WTC11 (cell line): ENCODE measurements around the gene SPATA32. TPM values are rescaled to one million over a fixed set of nuclear protein-coding genes. Genes with fewer than 3 reads are reported as not detected.

Source experiments
- ATAC-seq: fragments of 200-7000 bp; cut with Tn5 transposase; 2 replicates; pipeline ENCODE4 v1.10.0; 2021; ENCODE audit warnings: mild to moderate bottlenecking, moderate library complexity
- CTCF ChIA-PET: fragments of 300-600 bp; sonication (Branson Sonifier 250); formaldehyde crosslinking; loops from one replicate; lab custom pipeline; 2021; ENCODE audit warnings: antibody characterized with exemption; lab: Charles Lee
- POLR2A ChIA-PET: fragments of 350-600 bp; sonication (Branson Sonifier 250); formaldehyde crosslinking; loops from one replicate; lab custom pipeline; 2021; ENCODE audit warnings: antibody characterized with exemption; lab: Charles Lee
- DNase-seq: peaks from one replicate; pipeline ENCODE4 v3.0.0; 2021; ENCODE audit warnings: low spot score
- H3K27ac Mint-ChIP-seq: 2 replicates; pipeline ENCODE4 v1.8.0; 2021; ENCODE audit warnings: mixed read lengths
- H3K27me3 Mint-ChIP-seq: 2 replicates; pipeline ENCODE4 v1.8.0; 2021; ENCODE audit warnings: low read depth, mild to moderate bottlenecking, moderate library complexity, mixed read lengths
- H3K36me3 Mint-ChIP-seq: 2 replicates; pipeline ENCODE4 v1.8.0; 2021; ENCODE audit warnings: mixed read lengths
- H3K4me1 Mint-ChIP-seq: 2 replicates; pipeline ENCODE4 v1.8.0; 2022; ENCODE audit warnings: mixed read lengths
- H3K4me3 Mint-ChIP-seq: 2 replicates; pipeline ENCODE4 v1.8.0; 2021; ENCODE audit warnings: mild to moderate bottlenecking, moderate library complexity, mixed read lengths
- H3K9me3 Mint-ChIP-seq: 2 replicates; pipeline ENCODE4 v1.8.0; 2021; ENCODE audit warnings: mixed read lengths
- FOXK1 ChIP-seq: sonication (generic); formaldehyde crosslinking; IDR thresholded peaks from 2 replicates; pipeline ENCODE4 v1.8.0; 2022; ENCODE audit warnings: mild to moderate bottlenecking, moderate library complexity, missing genetic modification reagents
- GTF2I ChIP-seq: fragments of 250-450 bp; sonication (Bioruptor Pico); conservative IDR thresholded peaks from 2 replicates; pipeline ENCODE4 v1.4.0; 2021; ENCODE audit warnings: mild to moderate bottlenecking
- HMGA2 ChIP-seq: fragments of 250-450 bp; sonication (Bioruptor Pico); IDR thresholded peaks from 2 replicates; pipeline ENCODE4 v1.4.0; 2021; ENCODE audit warnings: mild to moderate bottlenecking, moderate library complexity
- MYBL2 ChIP-seq: sonication (generic); formaldehyde crosslinking; IDR thresholded peaks from 2 replicates; pipeline ENCODE4 v1.8.1; 2023; ENCODE audit warnings: mild to moderate bottlenecking, moderate library complexity, missing genetic modification reagents
- PRRX2 ChIP-seq: fragments of 250-450 bp; sonication (Bioruptor Pico); IDR thresholded peaks from 2 replicates; pipeline ENCODE4 v1.8.0; 2021; ENCODE audit warnings: mild to moderate bottlenecking
- RORB ChIP-seq: fragments of 250-450 bp; sonication (Bioruptor Pico); IDR thresholded peaks from 2 replicates; pipeline ENCODE4 v1.9.0; 2021; ENCODE audit warnings: mild to moderate bottlenecking
- SMAD4 ChIP-seq: sonication (generic); formaldehyde crosslinking; IDR thresholded peaks from 2 replicates; pipeline ENCODE4 v1.8.0; 2022; ENCODE audit warnings: mild to moderate bottlenecking, missing genetic modification reagents
- TCF7 ChIP-seq: sonication (generic); formaldehyde crosslinking; IDR thresholded peaks from 2 replicates; pipeline ENCODE4 v1.8.0; 2022; ENCODE audit warnings: mild to moderate bottlenecking, low read depth, missing genetic modification reagents, moderate library complexity
- TP53 ChIP-seq: sonication (generic); formaldehyde crosslinking; IDR thresholded peaks from 2 replicates; pipeline ENCODE4 v1.8.1; 2023; ENCODE audit warnings: mild to moderate bottlenecking, missing genetic modification reagents
- ZBTB21 ChIP-seq: sonication (generic); formaldehyde crosslinking; IDR thresholded peaks from 2 replicates; pipeline ENCODE4 v1.8.1; 2023; ENCODE audit warnings: mild to moderate bottlenecking, missing genetic modification reagents, borderline replicate concordance
- ZNF121 ChIP-seq: sonication (generic); formaldehyde crosslinking; IDR thresholded peaks from 2 replicates; pipeline ENCODE4 v1.8.0; 2023; ENCODE audit warnings: missing genetic modification reagents
- ZNF317 ChIP-seq: sonication (generic); formaldehyde crosslinking; IDR thresholded peaks from 2 replicates; pipeline ENCODE4 v1.8.1; 2023; ENCODE audit warnings: low read depth, mild to moderate bottlenecking, moderate library complexity, missing genetic modification reagents, borderline replicate concordance
- ZNF423 ChIP-seq: fragments of 250-450 bp; sonication (Bioruptor Pico); IDR thresholded peaks from 2 replicates; pipeline ENCODE4 v2.1.2; 2022; ENCODE audit warnings: mild to moderate bottlenecking, moderate library complexity
- total RNA-seq: library from RNA; stranded (reverse); gene quantifications from 3 replicates; pipeline ENCODE4 v1.2.3, GENCODE V29; 2021
- TF ChIP-seq, protein P1 (sequence below): sonication (generic); formaldehyde crosslinking; conservative IDR thresholded peaks from 2 replicates; pipeline ENCODE4 v1.8.1; 2023; ENCODE audit warnings: mild to moderate bottlenecking, low read depth, missing genetic modification reagents, moderate library complexity
- TF ChIP-seq, protein P2 (sequence below): sonication (generic); formaldehyde crosslinking; IDR thresholded peaks from 2 replicates; pipeline ENCODE4 v1.8.1; 2022; ENCODE audit warnings: mild to moderate bottlenecking, missing genetic modification reagents, moderate library complexity, borderline replicate concordance
- TF ChIP-seq, protein P3 (sequence below): sonication (generic); formaldehyde crosslinking; IDR thresholded peaks from 2 replicates; pipeline ENCODE4 v1.8.0; 2022; ENCODE audit warnings: mild to moderate bottlenecking, missing genetic modification reagents
- TF ChIP-seq, protein P4 (sequence below): sonication (generic); formaldehyde crosslinking; IDR thresholded peaks from 2 replicates; pipeline ENCODE4 v1.8.1; 2022; ENCODE audit warnings: mild to moderate bottlenecking, moderate library complexity, missing genetic modification reagents
- TF ChIP-seq, protein P5 (sequence below): sonication (generic); formaldehyde crosslinking; conservative IDR thresholded peaks from 2 replicates; pipeline ENCODE4 v1.8.1; 2022; ENCODE audit warnings: mild to moderate bottlenecking, missing genetic modification reagents
- TF ChIP-seq, protein P6 (sequence below): sonication (generic); formaldehyde crosslinking; IDR thresholded peaks from 2 replicates; pipeline ENCODE4 v1.8.0; 2022; ENCODE audit warnings: mild to moderate bottlenecking, missing genetic modification reagents
- TF ChIP-seq, protein P7 (sequence below): fragments of 250-450 bp; sonication (Bioruptor Pico); conservative IDR thresholded peaks from 2 replicates; pipeline ENCODE4 v1.9.0; 2021; ENCODE audit warnings: mild to moderate bottlenecking

Gene SPATA32
- total RNA-seq, 1 experiment from 2014 or later: 0.15 TPM

DNA sequence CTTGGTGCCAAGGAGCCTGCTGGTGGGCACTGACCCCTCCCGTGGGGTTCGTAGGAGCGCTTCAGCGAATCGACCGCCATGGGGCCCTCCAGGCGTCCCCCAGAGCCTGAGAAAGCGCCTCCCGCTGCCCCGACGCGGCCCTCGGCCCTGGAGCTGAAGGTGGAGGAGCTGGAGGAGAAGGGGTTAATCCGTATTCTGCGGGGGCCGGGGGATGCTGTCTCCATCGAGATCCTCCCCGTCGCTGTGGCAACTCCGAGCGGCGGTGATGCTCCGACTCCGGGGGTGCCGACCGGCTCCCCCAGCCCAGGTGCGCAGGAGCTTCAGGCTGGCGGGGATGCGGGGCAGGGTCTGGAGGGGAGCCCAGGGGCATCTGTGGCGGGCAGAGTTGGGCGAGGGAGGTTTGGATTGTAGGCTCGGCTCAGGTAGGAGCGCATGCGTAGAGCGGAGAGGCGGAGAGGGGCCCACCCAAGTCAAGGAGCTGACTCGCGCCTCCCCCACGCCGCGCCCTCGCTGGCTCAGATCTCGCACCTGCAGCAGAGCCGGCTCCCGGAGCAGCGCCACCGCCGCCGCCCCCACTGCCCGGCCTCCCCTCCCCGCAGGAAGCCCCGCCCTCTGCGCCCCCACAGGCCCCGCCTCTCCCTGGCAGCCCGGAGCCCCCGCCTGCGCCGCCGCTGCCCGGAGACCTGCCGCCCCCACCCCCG lies 20.4 kb downstream of the SPATA32 start:
- peak; percentile 55 for ATAC-seq
- H3K4me1 Mint-ChIP-seq: peaks cover 12% of the 10 kb centered on the region
- H3K9me3 Mint-ChIP-seq: no peaks in the 10 kb centered on the region
- peaks cover 48% of the 10 kb centered on the region for H3K27me3 Mint-ChIP-seq
- peak overlapping the region; percentile 77 for H3K4me3 Mint-ChIP-seq
- no peak overlapping the region for H3K27ac Mint-ChIP-seq
- CTCF ChIA-PET: interaction anchor here (0.8 to 9.1 kb wide), 16 partner anchors 9 to 154 kb away, joined by 3 to 179 read pairs (median 6); partner anchors contain the start of genes ACBD4 and HEXIM1
- POLR2A ChIA-PET: interaction anchor here (0.5 to 1.5 kb wide), 2 partner anchors 10 to 29 kb away, joined by 3 to 4 read pairs; no protein-coding TSS in a partner anchor
- H3K36me3 Mint-ChIP-seq: no peaks in the 10 kb centered on the region
- TF ChIP-seq SMAD4: no peak
- TF ChIP-seq, protein P1, sequence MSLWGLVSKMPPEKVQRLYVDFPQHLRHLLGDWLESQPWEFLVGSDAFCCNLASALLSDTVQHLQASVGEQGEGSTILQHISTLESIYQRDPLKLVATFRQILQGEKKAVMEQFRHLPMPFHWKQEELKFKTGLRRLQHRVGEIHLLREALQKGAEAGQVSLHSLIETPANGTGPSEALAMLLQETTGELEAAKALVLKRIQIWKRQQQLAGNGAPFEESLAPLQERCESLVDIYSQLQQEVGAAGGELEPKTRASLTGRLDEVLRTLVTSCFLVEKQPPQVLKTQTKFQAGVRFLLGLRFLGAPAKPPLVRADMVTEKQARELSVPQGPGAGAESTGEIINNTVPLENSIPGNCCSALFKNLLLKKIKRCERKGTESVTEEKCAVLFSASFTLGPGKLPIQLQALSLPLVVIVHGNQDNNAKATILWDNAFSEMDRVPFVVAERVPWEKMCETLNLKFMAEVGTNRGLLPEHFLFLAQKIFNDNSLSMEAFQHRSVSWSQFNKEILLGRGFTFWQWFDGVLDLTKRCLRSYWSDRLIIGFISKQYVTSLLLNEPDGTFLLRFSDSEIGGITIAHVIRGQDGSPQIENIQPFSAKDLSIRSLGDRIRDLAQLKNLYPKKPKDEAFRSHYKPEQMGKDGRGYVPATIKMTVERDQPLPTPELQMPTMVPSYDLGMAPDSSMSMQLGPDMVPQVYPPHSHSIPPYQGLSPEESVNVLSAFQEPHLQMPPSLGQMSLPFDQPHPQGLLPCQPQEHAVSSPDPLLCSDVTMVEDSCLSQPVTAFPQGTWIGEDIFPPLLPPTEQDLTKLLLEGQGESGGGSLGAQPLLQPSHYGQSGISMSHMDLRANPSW (CRISPR knock-in tag): no peak
- TF ChIP-seq, protein P2, sequence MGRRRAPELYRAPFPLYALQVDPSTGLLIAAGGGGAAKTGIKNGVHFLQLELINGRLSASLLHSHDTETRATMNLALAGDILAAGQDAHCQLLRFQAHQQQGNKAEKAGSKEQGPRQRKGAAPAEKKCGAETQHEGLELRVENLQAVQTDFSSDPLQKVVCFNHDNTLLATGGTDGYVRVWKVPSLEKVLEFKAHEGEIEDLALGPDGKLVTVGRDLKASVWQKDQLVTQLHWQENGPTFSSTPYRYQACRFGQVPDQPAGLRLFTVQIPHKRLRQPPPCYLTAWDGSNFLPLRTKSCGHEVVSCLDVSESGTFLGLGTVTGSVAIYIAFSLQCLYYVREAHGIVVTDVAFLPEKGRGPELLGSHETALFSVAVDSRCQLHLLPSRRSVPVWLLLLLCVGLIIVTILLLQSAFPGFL: no peak
- TF ChIP-seq ZBTB21 (CRISPR knock-in tag): no peak
- TF ChIP-seq, protein P3, sequence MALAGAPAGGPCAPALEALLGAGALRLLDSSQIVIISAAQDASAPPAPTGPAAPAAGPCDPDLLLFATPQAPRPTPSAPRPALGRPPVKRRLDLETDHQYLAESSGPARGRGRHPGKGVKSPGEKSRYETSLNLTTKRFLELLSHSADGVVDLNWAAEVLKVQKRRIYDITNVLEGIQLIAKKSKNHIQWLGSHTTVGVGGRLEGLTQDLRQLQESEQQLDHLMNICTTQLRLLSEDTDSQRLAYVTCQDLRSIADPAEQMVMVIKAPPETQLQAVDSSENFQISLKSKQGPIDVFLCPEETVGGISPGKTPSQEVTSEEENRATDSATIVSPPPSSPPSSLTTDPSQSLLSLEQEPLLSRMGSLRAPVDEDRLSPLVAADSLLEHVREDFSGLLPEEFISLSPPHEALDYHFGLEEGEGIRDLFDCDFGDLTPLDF (CRISPR knock-in tag): 0 out of 2 replicates have a peak, but pooled peaks have one; percentile 9
- no peak for TF ChIP-seq ZNF423 (CRISPR knock-in tag)
- TF ChIP-seq, protein P4, sequence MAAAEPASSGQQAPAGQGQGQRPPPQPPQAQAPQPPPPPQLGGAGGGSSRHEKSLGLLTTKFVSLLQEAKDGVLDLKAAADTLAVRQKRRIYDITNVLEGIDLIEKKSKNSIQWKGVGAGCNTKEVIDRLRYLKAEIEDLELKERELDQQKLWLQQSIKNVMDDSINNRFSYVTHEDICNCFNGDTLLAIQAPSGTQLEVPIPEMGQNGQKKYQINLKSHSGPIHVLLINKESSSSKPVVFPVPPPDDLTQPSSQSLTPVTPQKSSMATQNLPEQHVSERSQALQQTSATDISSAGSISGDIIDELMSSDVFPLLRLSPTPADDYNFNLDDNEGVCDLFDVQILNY (CRISPR knock-in tag): 0 out of 2 replicates have a peak, but pooled peaks have one; percentile 32
- TF ChIP-seq, all 79 proteins: peak for 2
- peak; percentile 79 for DNase-seq

DNA sequence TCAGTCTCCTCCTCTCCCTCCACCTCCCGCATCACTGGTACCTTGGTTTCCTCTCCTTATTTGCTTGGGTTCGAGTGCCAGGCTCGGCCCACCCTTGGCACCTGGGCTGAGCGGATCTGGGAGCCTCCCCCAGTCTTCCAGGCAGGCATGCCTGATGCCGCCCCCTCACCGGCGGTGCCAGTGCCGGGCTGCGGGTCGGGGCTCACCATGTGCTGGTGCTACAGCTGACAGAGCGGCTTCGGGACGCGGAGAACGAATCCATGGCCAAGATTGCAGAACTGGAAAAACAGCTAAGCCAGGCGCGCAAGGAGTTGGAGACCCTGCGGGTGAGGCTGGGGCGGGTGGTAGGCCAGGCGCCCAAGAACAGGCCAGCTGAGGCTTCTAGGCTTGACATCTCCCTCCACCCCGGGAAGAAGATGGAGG lies 21.0 kb downstream of the SPATA32 start:
- CTCF ChIA-PET: interaction anchor here (1.0 to 9.1 kb wide), 13 partner anchors 8 to 145 kb away, joined by 3 to 179 read pairs (median 9); partner anchors contain the start of genes ACBD4 and HEXIM1
- peaks cover 12% of the 10 kb centered on the region for H3K4me1 Mint-ChIP-seq
- POLR2A ChIA-PET: interaction anchor here (1.5 kb wide), 1 partner anchor 9 kb away, joined by 4 read pairs; no protein-coding TSS in a partner anchor
- H3K36me3 Mint-ChIP-seq: no peaks in the 10 kb centered on the region
- H3K4me3 Mint-ChIP-seq: peak overlapping the region; percentile 77
- no peaks in the 10 kb centered on the region for H3K9me3 Mint-ChIP-seq
- peak; percentile 7 for ATAC-seq
- peaks cover 51% of the 10 kb centered on the region for H3K27me3 Mint-ChIP-seq
- TF ChIP-seq, protein P5, sequence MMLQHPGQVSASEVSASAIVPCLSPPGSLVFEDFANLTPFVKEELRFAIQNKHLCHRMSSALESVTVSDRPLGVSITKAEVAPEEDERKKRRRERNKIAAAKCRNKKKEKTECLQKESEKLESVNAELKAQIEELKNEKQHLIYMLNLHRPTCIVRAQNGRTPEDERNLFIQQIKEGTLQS: no peak
- TF ChIP-seq, protein P6, sequence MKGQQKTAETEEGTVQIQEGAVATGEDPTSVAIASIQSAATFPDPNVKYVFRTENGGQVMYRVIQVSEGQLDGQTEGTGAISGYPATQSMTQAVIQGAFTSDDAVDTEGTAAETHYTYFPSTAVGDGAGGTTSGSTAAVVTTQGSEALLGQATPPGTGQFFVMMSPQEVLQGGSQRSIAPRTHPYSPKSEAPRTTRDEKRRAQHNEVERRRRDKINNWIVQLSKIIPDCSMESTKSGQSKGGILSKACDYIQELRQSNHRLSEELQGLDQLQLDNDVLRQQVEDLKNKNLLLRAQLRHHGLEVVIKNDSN (CRISPR knock-in tag): no peak
- TF ChIP-seq FOXK1 (CRISPR knock-in tag): no peak
- TF ChIP-seq GTF2I: no peak
- TF ChIP-seq TP53: 0 out of 2 replicates have a peak, but pooled peaks have one; percentile 21
- TF ChIP-seq RORB (CRISPR knock-in tag): no peak
- no peak for TF ChIP-seq ZNF317 (CRISPR knock-in tag)
- TF ChIP-seq MYBL2 (CRISPR knock-in tag): no peak
- no peak for TF ChIP-seq TCF7 (CRISPR knock-in tag)
- TF ChIP-seq, protein P7, sequence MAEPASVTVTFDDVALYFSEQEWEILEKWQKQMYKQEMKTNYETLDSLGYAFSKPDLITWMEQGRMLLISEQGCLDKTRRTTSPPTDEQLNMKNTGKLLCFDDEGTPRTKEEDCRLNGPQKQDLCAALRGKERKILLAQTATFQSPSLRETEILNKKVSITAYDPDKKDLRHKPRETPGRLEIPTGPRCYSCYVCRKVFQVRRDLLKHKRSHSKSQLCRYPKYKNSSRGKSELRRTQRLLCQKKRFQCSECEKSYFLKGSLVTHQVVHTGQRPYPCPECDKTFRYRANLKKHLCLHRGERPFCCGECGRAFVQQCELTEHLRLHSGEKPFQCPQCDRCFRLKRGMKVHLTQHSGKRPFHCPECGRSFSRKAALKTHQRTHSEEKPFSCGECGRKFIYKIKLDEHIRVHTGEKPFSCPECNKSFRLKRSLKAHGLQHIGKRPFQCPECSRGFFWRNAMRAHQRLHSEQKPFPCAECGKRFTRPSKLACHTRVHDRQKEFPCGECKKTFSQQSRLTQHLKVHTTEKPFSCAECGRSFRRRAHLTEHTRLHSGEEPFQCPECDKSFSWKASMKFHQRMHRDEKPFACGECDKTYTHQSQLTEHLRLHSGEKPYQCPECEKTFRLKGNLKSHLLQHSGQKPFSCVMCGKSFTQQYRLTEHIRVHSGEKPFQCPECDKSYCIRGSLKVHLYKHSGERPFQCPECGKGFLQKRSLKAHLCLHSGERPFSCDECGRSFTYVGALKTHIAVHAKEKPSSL (CRISPR knock-in tag): no peak
- TF ChIP-seq PRRX2 (CRISPR knock-in tag): no peak
- no peak for TF ChIP-seq ZNF121
- TF ChIP-seq, protein P3 (CRISPR knock-in tag): 0 out of 2 replicates have a peak, but pooled peaks have one; percentile 61
- no peak for TF ChIP-seq HMGA2 (CRISPR knock-in tag)
- H3K27ac Mint-ChIP-seq: no peak overlapping the region
- DNase-seq: no peak
